Measurements from ENCODE around the gene DSTYK. TPM values are rescaled to one million over a fixed set of nuclear protein-coding genes. Genes with fewer than 3 reads are reported as not detected.

The DSTYK gene
- total and polyA plus RNA-seq, 2 experiments from 2014 or later = 6.1 to 10.7 TPM

- Mint-ChIP-seq H3K4me3 (no peak overlapping the region), H3K27me3 (ENCODE audit: insufficient read depth, low read depth, poor library complexity) (peaks cover 1% of the 10 kb centered on the region)
These were observed 82.0 kb downstream of the DSTYK start for GRCh38 chr1:205129447-205130029.

More at GRCh38 chr1:205129447-205130029, 82.0 kb downstream of the DSTYK start:
- Histone ChIP-seq H3K9me2 (ENCODE audit: insufficient read depth) (no peaks in the 10 kb centered on the region), H3K79me2 (replicated peaks; ENCODE audit: insufficient read depth) (no peaks in the 10 kb centered on the region), H2AFZ (no peak overlapping the region), H3K27me3 (ENCODE audit: insufficient read depth) (no peaks in the 10 kb centered on the region), H4K20me1 (replicated peaks; ENCODE audit: insufficient read depth) (no peaks in the 10 kb centered on the region), H3K4me1 (ENCODE audit: insufficient read depth) (no peaks in the 10 kb centered on the region), H3K36me3 (ENCODE audit: insufficient read depth) (no peaks in the 10 kb centered on the region), H3F3A (replicated peaks; ENCODE audit: low read depth) (no peaks in the 10 kb centered on the region), H3K27ac (ENCODE audit: low read depth) (no peak overlapping the region), H3K4me2 (no peak overlapping the region), H3K4me3 (no peak overlapping the region)
- Mint-ChIP-seq H3K9me3 (no peaks in the 10 kb centered on the region), H3K36me3 (ENCODE audit: low read depth) (no peaks in the 10 kb centered on the region), H3K4me1 (no peaks in the 10 kb centered on the region), H3K27ac (no peak overlapping the region)
- TF ChIP-seq POLR2AphosphoS5 (IDR thresholded peaks at IDR 0.05; ENCODE audit: low read depth) (no peak), NANOG (IDR thresholded peaks at IDR 0.05; ENCODE audit: borderline replicate concordance) (no peak), ZNF114 (CRISPR knock-in tag; IDR thresholded peaks at IDR 0.05) (no peak), ZNF462 (CRISPR knock-in tag; IDR thresholded peaks at IDR 0.05) (no peak)
- TF ChIP-seq, protein P1, sequence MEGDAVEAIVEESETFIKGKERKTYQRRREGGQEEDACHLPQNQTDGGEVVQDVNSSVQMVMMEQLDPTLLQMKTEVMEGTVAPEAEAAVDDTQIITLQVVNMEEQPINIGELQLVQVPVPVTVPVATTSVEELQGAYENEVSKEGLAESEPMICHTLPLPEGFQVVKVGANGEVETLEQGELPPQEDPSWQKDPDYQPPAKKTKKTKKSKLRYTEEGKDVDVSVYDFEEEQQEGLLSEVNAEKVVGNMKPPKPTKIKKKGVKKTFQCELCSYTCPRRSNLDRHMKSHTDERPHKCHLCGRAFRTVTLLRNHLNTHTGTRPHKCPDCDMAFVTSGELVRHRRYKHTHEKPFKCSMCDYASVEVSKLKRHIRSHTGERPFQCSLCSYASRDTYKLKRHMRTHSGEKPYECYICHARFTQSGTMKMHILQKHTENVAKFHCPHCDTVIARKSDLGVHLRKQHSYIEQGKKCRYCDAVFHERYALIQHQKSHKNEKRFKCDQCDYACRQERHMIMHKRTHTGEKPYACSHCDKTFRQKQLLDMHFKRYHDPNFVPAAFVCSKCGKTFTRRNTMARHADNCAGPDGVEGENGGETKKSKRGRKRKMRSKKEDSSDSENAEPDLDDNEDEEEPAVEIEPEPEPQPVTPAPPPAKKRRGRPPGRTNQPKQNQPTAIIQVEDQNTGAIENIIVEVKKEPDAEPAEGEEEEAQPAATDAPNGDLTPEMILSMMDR (conservative IDR thresholded peaks at IDR 0.05; ENCODE audit: low read depth in 2 of 2) = no peak
- DNase-seq (ENCODE audit: low spot score) (no peak), ATAC-seq (no peak)

All from GM23338 (cell line).